H9 (cell line): ENCODE measurements around the gene DPYSL5. TPM values are rescaled to one million over a fixed set of nuclear protein-coding genes. Genes with fewer than 3 reads are reported as not detected.

Source experiments
- DNase-seq: peaks from one replicate; pipeline ENCODE4 v3.0.0-alpha.2; 2017
- H2AFZ ChIP-seq: one replicate; pipeline ENCODE4 v1.6.1; 2013; ENCODE audit warnings: mild to moderate bottlenecking, low read length, control low read depth, moderate library complexity
- H2AK5ac ChIP-seq: 2 replicates; pipeline ENCODE4 v1.6.1; 2013; ENCODE audit warnings: low read length, control low read depth, mixed read lengths; ENCODE audit not compliant: insufficient read length
- H2BK120ac ChIP-seq: one replicate; pipeline ENCODE4 v1.6.1; 2013; ENCODE audit warnings: low read depth, mild to moderate bottlenecking, low read length, control low read depth, inconsistent platforms; ENCODE audit not compliant: poor library complexity, severe bottlenecking
- H2BK12ac ChIP-seq: 2 replicates; pipeline ENCODE4 v1.6.1; 2013; ENCODE audit warnings: low read length, control low read depth, mixed read lengths, low read depth; ENCODE audit not compliant: insufficient read length
- H2BK15ac ChIP-seq: 2 replicates; pipeline ENCODE4 v1.6.1; 2013; ENCODE audit warnings: low read depth, low read length, control low read depth
- H2BK20ac ChIP-seq: one replicate; pipeline ENCODE4 v1.6.1; 2013; ENCODE audit warnings: low read depth, mild to moderate bottlenecking, low read length, control low read depth, inconsistent platforms; ENCODE audit not compliant: poor library complexity, severe bottlenecking
- H2BK5ac ChIP-seq: 2 replicates; pipeline ENCODE4 v1.6.1; 2013; ENCODE audit warnings: low read length, control low read depth, mixed read lengths; ENCODE audit not compliant: insufficient read length
- H3K14ac ChIP-seq: 2 replicates; pipeline ENCODE4 v1.6.1; 2013; ENCODE audit warnings: low read length, control low read depth; ENCODE audit not compliant: insufficient read depth
- H3K18ac ChIP-seq: 2 replicates; pipeline ENCODE4 v1.6.1; 2013; ENCODE audit warnings: low read depth, mild to moderate bottlenecking, mixed read lengths, low read length, control low read depth; ENCODE audit not compliant: insufficient read length
- H3K23ac ChIP-seq: 2 replicates; pipeline ENCODE4 v1.6.1; 2013; ENCODE audit warnings: low read length, control low read depth, mixed read lengths, low read depth; ENCODE audit not compliant: insufficient read length
- H3K23me2 ChIP-seq: 2 replicates; pipeline ENCODE4 v1.6.1; 2013; ENCODE audit warnings: low read depth, mild to moderate bottlenecking, mixed read lengths, low read length, control low read depth; ENCODE audit not compliant: insufficient read length, poor library complexity, severe bottlenecking
- H3K27ac ChIP-seq: 2 replicates; pipeline ENCODE4 v1.5.1; 2013; ENCODE audit warnings: low read length, control low read depth, mixed read lengths, low read depth; ENCODE audit not compliant: insufficient read length
- H3K27me3 ChIP-seq: 2 replicates; pipeline ENCODE4 v1.6.1; 2013; ENCODE audit warnings: low read length, control low read depth, inconsistent platforms; ENCODE audit not compliant: insufficient read depth
- H3K4ac ChIP-seq: 2 replicates; pipeline ENCODE4 v1.6.1; 2013; ENCODE audit warnings: low read depth, mild to moderate bottlenecking, control low read depth, inconsistent platforms, low read length, moderate library complexity
- H3K4me1 ChIP-seq: 2 replicates; pipeline ENCODE4 v1.6.1; 2013; ENCODE audit warnings: low read length, control low read depth, inconsistent platforms; ENCODE audit not compliant: insufficient read depth
- H3K4me2 ChIP-seq: 2 replicates; pipeline ENCODE4 v1.6.1; 2013; ENCODE audit warnings: low read length, control low read depth, mixed read lengths; ENCODE audit not compliant: insufficient read length, insufficient read depth
- H3K56ac ChIP-seq: 2 replicates; pipeline ENCODE4 v1.6.1; 2013; ENCODE audit warnings: low read depth, mild to moderate bottlenecking, mixed read lengths, low read length, control low read depth; ENCODE audit not compliant: insufficient read length
- H3K79me1 ChIP-seq: 2 replicates; pipeline ENCODE4 v1.6.1; 2013; ENCODE audit warnings: low read depth, mild to moderate bottlenecking, moderate library complexity, low read length, control low read depth, inconsistent platforms; ENCODE audit not compliant: insufficient read depth, poor library complexity, severe bottlenecking
- H3K79me2 ChIP-seq: 2 replicates; pipeline ENCODE4 v1.6.1; 2013; ENCODE audit warnings: low read length, control low read depth, inconsistent platforms; ENCODE audit not compliant: insufficient read depth
- H3K9ac ChIP-seq: 2 replicates; pipeline ENCODE4 v1.6.1; 2013; ENCODE audit warnings: low read length, control low read depth, mixed read lengths; ENCODE audit not compliant: insufficient read length; ENCODE audit errors: extremely low read depth
- H3K9me3 ChIP-seq: one replicate; pipeline ENCODE4 v1.6.1; 2013; ENCODE audit warnings: low read depth, low read length, inconsistent platforms; ENCODE audit not compliant: control insufficient read depth
- H3T11ph ChIP-seq: one replicate; pipeline ENCODE4 v1.6.1; 2013; ENCODE audit warnings: mild to moderate bottlenecking, low read length, control low read depth, inconsistent platforms
- H4K20me1 ChIP-seq: one replicate; pipeline ENCODE4 v1.6.1; 2013; ENCODE audit not compliant: control insufficient read depth, insufficient read length, insufficient read depth
- H4K5ac ChIP-seq: 2 replicates; pipeline ENCODE4 v1.6.1; 2013; ENCODE audit warnings: low read depth, mild to moderate bottlenecking, mixed read lengths, low read length, control low read depth; ENCODE audit not compliant: insufficient read length
- H4K8ac ChIP-seq: replicated peaks from 2 replicates; pipeline ENCODE4 v1.6.1; 2013; ENCODE audit warnings: low read length, control low read depth, mixed read lengths, low read depth; ENCODE audit not compliant: insufficient read length
- H4K91ac ChIP-seq: 2 replicates; pipeline ENCODE4 v1.6.1; 2013; ENCODE audit warnings: low read depth, mild to moderate bottlenecking, moderate library complexity, mixed read lengths, low read length, control low read depth; ENCODE audit not compliant: insufficient read length
- H3K27ac Mint-ChIP-seq, 3 experiments: 2 replicates in 2 of 3; 3 replicates in 1 of 3; pipeline ENCODE4 v1.8.0; 2020 to 2021; ENCODE audit warnings: mixed read lengths in 3 of 3, mild to moderate bottlenecking in 1 of 3, moderate library complexity in 1 of 3
- H3K27me3 Mint-ChIP-seq: 2 replicates; pipeline ENCODE4 v1.8.0; 2021; ENCODE audit warnings: low read depth, mild to moderate bottlenecking, moderate library complexity, mixed read lengths
- H3K36me3 Mint-ChIP-seq, 3 experiments: 2 replicates in 2 of 3; 3 replicates in 1 of 3; pipeline ENCODE4 v1.8.0; 2020 to 2021; ENCODE audit warnings: low read depth in 3 of 3, mixed read lengths in 3 of 3; ENCODE audit not compliant: insufficient read depth in 1 of 3
- H3K4me1 Mint-ChIP-seq, 2 experiments: 2 replicates each; pipeline ENCODE4 v1.8.0; 2020; ENCODE audit warnings: mixed read lengths in 2 of 2
- H3K4me3 Mint-ChIP-seq, 2 experiments: 2 replicates in 1 of 2; 3 replicates in 1 of 2; pipeline ENCODE4 v1.8.0; 2020 to 2021; ENCODE audit warnings: mild to moderate bottlenecking in 2 of 2, mixed read lengths in 2 of 2, moderate library complexity in 1 of 2
- H3K9me3 Mint-ChIP-seq, 2 experiments: 2 replicates in 1 of 2; 3 replicates in 1 of 2; pipeline ENCODE4 v1.8.0; 2020; ENCODE audit warnings: mild to moderate bottlenecking in 2 of 2, mixed read lengths in 2 of 2, moderate library complexity in 1 of 2
- whole genome bisulfite sequencing: extraction: QIAGEN DNeasy Blood & Tissue Kit; methylation state at CpG from one replicate; pipeline ENCODE4 v1.1.7; 2013; ENCODE audit warnings: missing lambda C conversion rate, low lambda C conversion rate, mixed read lengths; ENCODE audit not compliant: insufficient read length; ENCODE audit errors: extremely low coverage; 5-methylcytosine and 5-hydroxymethylcytosine counted together
- total RNA-seq: library from RNA; stranded (reverse); gene quantifications from 2 replicates; pipeline ENCODE4 v1.2.1, GENCODE V29; 2021
- TF ChIP-seq, protein P1 (sequence below): fragments of 200-600 bp; sonication (generic); conservative IDR thresholded peaks from 3 replicates; pipeline ENCODE4 v1.8.0; 2021; ENCODE audit warnings: antibody characterized with exemption, mild to moderate bottlenecking

The DPYSL5 gene
- total RNA-seq, 1 experiment from 2014 or later = 6.4 TPM

DNA sequence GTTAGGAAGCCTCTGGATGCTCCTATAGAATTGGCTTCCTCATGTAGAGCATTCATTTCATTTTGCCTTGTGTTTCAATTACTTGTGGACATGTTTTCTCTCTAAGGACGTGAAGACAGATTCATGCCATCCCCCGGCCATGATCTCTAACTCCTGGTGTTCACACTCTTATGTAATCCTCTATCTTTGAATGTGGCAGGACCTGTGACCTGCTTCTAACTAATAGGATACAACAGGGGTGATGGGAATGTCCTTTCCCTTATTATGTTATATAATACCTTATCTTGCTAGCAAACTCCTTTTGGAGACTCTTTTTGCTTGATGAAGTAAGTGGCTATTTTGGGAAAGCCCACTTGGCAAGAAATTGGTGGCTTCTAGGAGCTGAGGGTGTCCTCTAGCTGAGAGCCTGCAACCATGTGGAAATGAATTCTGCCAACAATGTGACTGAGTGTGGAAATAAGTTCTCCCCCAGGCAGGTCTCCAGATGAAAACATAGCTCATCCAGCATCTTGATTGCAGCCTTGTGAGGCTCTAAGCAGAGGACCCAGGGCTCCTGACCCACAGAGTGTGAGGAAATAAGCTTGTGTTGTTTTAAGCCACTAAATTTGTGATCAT is 13.8 kb downstream of the DPYSL5 start:
- Histone ChIP-seq H4K91ac (no peak overlapping the region), H2AFZ (no peak overlapping the region), H2BK120ac (no peak overlapping the region), H3K9me3 (no peaks in the 10 kb centered on the region), H3K23ac (no peak overlapping the region), H3T11ph (no peak overlapping the region), H3K9ac (no peak overlapping the region), H4K8ac (no peak overlapping the region), H3K18ac (no peak overlapping the region), H2BK5ac (no peak overlapping the region), H3K4me2 (no peak overlapping the region), H3K27ac (no peak overlapping the region), H3K4ac (no peak overlapping the region), H2BK12ac (no peak overlapping the region), H3K23me2 (no peaks in the 10 kb centered on the region), H3K56ac (no peak overlapping the region), H3K79me1 (no peaks in the 10 kb centered on the region), H4K5ac (no peak overlapping the region), H3K27me3 (no peaks in the 10 kb centered on the region; the same call in 1 of the 2 replicates), H3K4me1 (no peaks in the 10 kb centered on the region), H4K20me1 (no peaks in the 10 kb centered on the region), H2BK15ac (no peak overlapping the region), H3K14ac (no peak overlapping the region), H3K79me2 (no peaks in the 10 kb centered on the region), H2AK5ac (no peak overlapping the region), H2BK20ac (no peak overlapping the region)
- Mint-ChIP-seq H3K27me3 (peaks cover 81% of the 10 kb centered on the region), H3K9me3 (no peaks in the 10 kb centered on the region), H3K27ac (no peak overlapping the region), H3K36me3 (no peaks in the 10 kb centered on the region), H3K4me3 (no peak overlapping the region), H3K4me1 (no peaks in the 10 kb centered on the region; a peak in 1 of 4 replicates)
- no peak for DNase-seq
- TF ChIP-seq, protein P1, sequence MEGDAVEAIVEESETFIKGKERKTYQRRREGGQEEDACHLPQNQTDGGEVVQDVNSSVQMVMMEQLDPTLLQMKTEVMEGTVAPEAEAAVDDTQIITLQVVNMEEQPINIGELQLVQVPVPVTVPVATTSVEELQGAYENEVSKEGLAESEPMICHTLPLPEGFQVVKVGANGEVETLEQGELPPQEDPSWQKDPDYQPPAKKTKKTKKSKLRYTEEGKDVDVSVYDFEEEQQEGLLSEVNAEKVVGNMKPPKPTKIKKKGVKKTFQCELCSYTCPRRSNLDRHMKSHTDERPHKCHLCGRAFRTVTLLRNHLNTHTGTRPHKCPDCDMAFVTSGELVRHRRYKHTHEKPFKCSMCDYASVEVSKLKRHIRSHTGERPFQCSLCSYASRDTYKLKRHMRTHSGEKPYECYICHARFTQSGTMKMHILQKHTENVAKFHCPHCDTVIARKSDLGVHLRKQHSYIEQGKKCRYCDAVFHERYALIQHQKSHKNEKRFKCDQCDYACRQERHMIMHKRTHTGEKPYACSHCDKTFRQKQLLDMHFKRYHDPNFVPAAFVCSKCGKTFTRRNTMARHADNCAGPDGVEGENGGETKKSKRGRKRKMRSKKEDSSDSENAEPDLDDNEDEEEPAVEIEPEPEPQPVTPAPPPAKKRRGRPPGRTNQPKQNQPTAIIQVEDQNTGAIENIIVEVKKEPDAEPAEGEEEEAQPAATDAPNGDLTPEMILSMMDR = no peak
- no CpG with 5 or more reads among the region's 2 CpGs for WGBS
